OCI-LY7 (cell line): ENCODE results near the gene MGST2. TPM values are rescaled to one million over a fixed set of nuclear protein-coding genes. Genes with fewer than 3 reads are reported as not detected.

ENCODE experiments used
- BruUV-seq: library from RNA; stranded (reverse); fragments of 400-500 nt; replicated peaks from 2 replicates; lab custom pipeline; 2021; lab: Mats Ljungman, UMichigan
- CTCF ChIA-PET: fragments of 300-600 bp; sonication (Branson Sonifier 250); formaldehyde crosslinking; loops from one replicate; lab custom pipeline; 2022; ENCODE audit warnings: antibody characterized with exemption; ENCODE audit not compliant: unreplicated experiment; lab: Charles Lee
- POLR2A ChIA-PET: fragments of 300-600 bp; sonication (Branson Sonifier 250); formaldehyde crosslinking; loops from one replicate; lab custom pipeline; 2022; ENCODE audit warnings: antibody characterized with exemption; lab: Charles Lee
- DNase-seq: peaks from one replicate; pipeline ENCODE4 v3.0.0-alpha.2; 2015; ENCODE audit warnings: low spot score
- H2AFZ ChIP-seq: fragments of 200-600 bp; sonication (generic), shearing (Covaris generic); 2 replicates; pipeline ENCODE4 v1.6.1; 2014; ENCODE audit warnings: mild to moderate bottlenecking, antibody characterized with exemption, low read length, moderate library complexity
- H3K27ac ChIP-seq: fragments of 200-600 bp; sonication (generic); 2 replicates; pipeline ENCODE4 v1.5.1; 2014; ENCODE audit warnings: mixed run types, low read depth, mild to moderate bottlenecking, moderate library complexity, low read length, inconsistent platforms; ENCODE audit not compliant: poor library complexity, severe bottlenecking
- H3K36me3 ChIP-seq: fragments of 200-600 bp; sonication (generic); 2 replicates; pipeline ENCODE4 v1.6.1; 2014; ENCODE audit warnings: mild to moderate bottlenecking, antibody characterized with exemption, low read length, moderate library complexity, mixed read lengths; ENCODE audit not compliant: insufficient read depth
- H3K4me1 ChIP-seq: fragments of 200-600 bp; sonication (generic); 2 replicates; pipeline ENCODE4 v1.5.1; 2014; ENCODE audit warnings: mild to moderate bottlenecking, low read length; ENCODE audit not compliant: insufficient read depth, poor library complexity, severe bottlenecking
- H3K4me2 ChIP-seq: fragments of 200-600 bp; sonication (generic); 2 replicates; pipeline ENCODE4 v1.6.1; 2014; ENCODE audit warnings: mild to moderate bottlenecking, low read length
- H3K4me3 ChIP-seq: fragments of 200-600 bp; sonication (generic); 2 replicates; pipeline ENCODE4 v1.5.1; 2014; ENCODE audit warnings: mild to moderate bottlenecking, low read depth, low read length; ENCODE audit not compliant: poor library complexity, severe bottlenecking
- H3K79me2 ChIP-seq: fragments of 200-600 bp; sonication (generic); 2 replicates; pipeline ENCODE4 v1.6.1; 2016; ENCODE audit warnings: low read depth, mild to moderate bottlenecking, low read length, moderate library complexity, mixed read lengths; ENCODE audit not compliant: insufficient read depth
- H3K9me2 ChIP-seq: fragments of 200-600 bp; sonication (generic); 2 replicates; pipeline ENCODE4 v1.6.1; 2016; ENCODE audit warnings: mild to moderate bottlenecking, low read length, mixed read lengths; ENCODE audit not compliant: insufficient read depth
- H3K9me3 ChIP-seq: fragments of 200-600 bp; sonication (generic); 2 replicates; pipeline ENCODE4 v1.6.1; 2014; ENCODE audit warnings: mild to moderate bottlenecking, mixed run types, low read length, mixed read lengths
- H4K20me1 ChIP-seq: fragments of 200-600 bp; sonication (generic); 2 replicates; pipeline ENCODE4 v1.6.1; 2014; ENCODE audit warnings: mild to moderate bottlenecking, antibody characterized with exemption, low read length, moderate library complexity, mixed read lengths; ENCODE audit not compliant: insufficient read depth
- EZH2phosphoT487 ChIP-seq: fragments of 200-600 bp; sonication (generic); IDR thresholded peaks from 2 replicates; pipeline ENCODE4 v1.6.1; 2018; ENCODE audit warnings: low read depth, borderline replicate concordance, mild to moderate bottlenecking, mixed run types, antibody characterized with exemption, low read length, moderate library complexity, mixed read lengths
- intact Hi-C: fragments of 100-400 bp; cut with micrococcal nuclease; formaldehyde crosslinking; loops from one replicate; pipeline ENCODE4 v1.10.0; 2022; ENCODE audit not compliant: unreplicated experiment
- total RNA-seq, 2 experiments: library from RNA; depleted of rRNA in 1 of 2; stranded (reverse); fragments of >200 nt in 1 of 2; shearing (Covaris generic) in 1 of 2; gene quantifications; 2 replicates each; pipeline ENCODE4 v1.2.3, GENCODE V29; 2014 to 2022
- TF ChIP-seq, protein P1 (sequence below): fragments of 200-600 bp; sonication (generic); conservative IDR thresholded peaks from 2 replicates; pipeline ENCODE4 v1.5.1; 2014; ENCODE audit warnings: mild to moderate bottlenecking, antibody characterized with exemption, low read length, moderate library complexity, mixed read lengths

MGST2 gene
- total RNA-seq, 2 experiments from 2014 or later: 4.7 to 11.7 TPM

DNA sequence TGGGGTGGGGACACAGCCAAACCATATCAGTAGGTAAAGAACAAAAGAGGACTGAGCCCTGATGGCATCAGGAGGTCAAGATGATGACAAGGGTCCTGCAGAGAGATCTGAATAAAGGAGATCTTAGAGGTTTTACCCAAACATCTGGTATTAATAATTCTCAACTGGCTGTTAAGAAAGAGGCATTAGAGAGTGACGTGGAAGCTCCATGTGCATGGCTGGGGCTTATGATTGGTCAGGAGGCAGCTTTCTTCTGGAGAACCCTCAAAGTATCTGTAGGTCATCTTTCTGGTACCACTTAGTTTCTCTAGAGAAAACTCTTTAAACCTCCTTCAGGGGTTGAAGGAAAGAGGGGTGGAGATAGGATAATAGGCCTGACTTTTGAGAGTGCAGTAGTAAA is 18.7 kb downstream of the MGST2 start:
- ChIA-PET CTCF (no interaction called here), POLR2A (interaction anchor here (1.0 kb wide), 1 partner anchor 45 kb away, joined by 3 read pairs; no protein-coding TSS in a partner anchor)
- no peaks in the 10 kb centered on the region for H3K79me2 ChIP-seq
- BruUV-seq: no TSS peak
- H4K20me1 ChIP-seq: no peaks in the 10 kb centered on the region
- H3K4me3 ChIP-seq: no peak overlapping the region
- no peak overlapping the region for H3K4me2 ChIP-seq
- H3K9me3 ChIP-seq: no peaks in the 10 kb centered on the region
- H3K9me2 ChIP-seq: no peaks in the 10 kb centered on the region
- DNase-seq: no peak
- TF ChIP-seq, protein P1, sequence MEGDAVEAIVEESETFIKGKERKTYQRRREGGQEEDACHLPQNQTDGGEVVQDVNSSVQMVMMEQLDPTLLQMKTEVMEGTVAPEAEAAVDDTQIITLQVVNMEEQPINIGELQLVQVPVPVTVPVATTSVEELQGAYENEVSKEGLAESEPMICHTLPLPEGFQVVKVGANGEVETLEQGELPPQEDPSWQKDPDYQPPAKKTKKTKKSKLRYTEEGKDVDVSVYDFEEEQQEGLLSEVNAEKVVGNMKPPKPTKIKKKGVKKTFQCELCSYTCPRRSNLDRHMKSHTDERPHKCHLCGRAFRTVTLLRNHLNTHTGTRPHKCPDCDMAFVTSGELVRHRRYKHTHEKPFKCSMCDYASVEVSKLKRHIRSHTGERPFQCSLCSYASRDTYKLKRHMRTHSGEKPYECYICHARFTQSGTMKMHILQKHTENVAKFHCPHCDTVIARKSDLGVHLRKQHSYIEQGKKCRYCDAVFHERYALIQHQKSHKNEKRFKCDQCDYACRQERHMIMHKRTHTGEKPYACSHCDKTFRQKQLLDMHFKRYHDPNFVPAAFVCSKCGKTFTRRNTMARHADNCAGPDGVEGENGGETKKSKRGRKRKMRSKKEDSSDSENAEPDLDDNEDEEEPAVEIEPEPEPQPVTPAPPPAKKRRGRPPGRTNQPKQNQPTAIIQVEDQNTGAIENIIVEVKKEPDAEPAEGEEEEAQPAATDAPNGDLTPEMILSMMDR: no peak
- TF ChIP-seq EZH2phosphoT487: no peak
- no peak overlapping the region for H2AFZ ChIP-seq
- H3K4me1 ChIP-seq: no peaks in the 10 kb centered on the region
- no peak overlapping the region for H3K27ac ChIP-seq
- intact Hi-C loops: no loop called here
- H3K36me3 ChIP-seq: no peaks in the 10 kb centered on the region; the same call in 1 of the 2 replicates

- intact Hi-C loops: no loop called here
These were observed 19.6 kb downstream of the MGST2 start for GRCh38 chr4:139685180-139685579.

DNA sequence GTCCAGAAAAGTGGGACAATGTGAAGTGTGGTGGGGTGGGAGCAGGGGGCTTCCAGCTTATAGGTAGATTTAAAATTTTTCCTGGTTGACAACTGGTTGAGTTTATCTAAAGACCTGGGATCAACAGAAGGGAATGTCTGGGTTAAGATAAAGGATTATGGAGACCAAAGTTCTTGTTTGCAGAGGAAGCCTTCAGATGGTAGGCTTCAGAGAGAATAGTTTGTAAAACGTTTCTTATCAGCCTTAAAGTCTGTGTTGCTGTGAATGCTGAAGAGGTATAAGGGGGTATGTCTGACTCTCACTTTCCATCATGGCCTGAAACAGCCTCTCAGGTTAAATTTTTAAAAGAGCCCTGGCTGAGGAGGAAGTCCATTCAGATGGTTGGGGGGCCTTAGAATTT is 20.5 kb downstream of the MGST2 start:
- H3K9me3 ChIP-seq: no peaks in the 10 kb centered on the region
- TF ChIP-seq, protein P1: no peak
- TF ChIP-seq EZH2phosphoT487: no peak
- H3K27ac ChIP-seq: no peak overlapping the region
- H3K4me2 ChIP-seq: no peak overlapping the region
- H3K36me3 ChIP-seq: no peaks in the 10 kb centered on the region
- H4K20me1 ChIP-seq: no peaks in the 10 kb centered on the region
- H3K79me2 ChIP-seq: no peaks in the 10 kb centered on the region
- H3K9me2 ChIP-seq: no peaks in the 10 kb centered on the region
- H3K4me1 ChIP-seq: no peaks in the 10 kb centered on the region
- CTCF ChIA-PET: no interaction called here
- no peak overlapping the region for H3K4me3 ChIP-seq
- intact Hi-C loops: no loop called here
- H2AFZ ChIP-seq: no peak overlapping the region
- DNase-seq: no peak
- BruUV-seq: no TSS peak
- POLR2A ChIA-PET: interaction anchor here (0.6 kb wide), 1 partner anchor 12 kb away, joined by 4 read pairs; no protein-coding TSS in a partner anchor

More at GRCh38 chr4:139685180-139685579, 19.6 kb downstream of the MGST2 start:
- Histone ChIP-seq H3K4me2 (no peak overlapping the region), H3K4me3 (no peak overlapping the region), H3K27ac (no peak overlapping the region), H3K36me3 (no peaks in the 10 kb centered on the region), H3K9me3 (no peaks in the 10 kb centered on the region), H2AFZ (no peak overlapping the region), H3K9me2 (no peaks in the 10 kb centered on the region), H3K79me2 (no peaks in the 10 kb centered on the region), H4K20me1 (no peaks in the 10 kb centered on the region), H3K4me1 (no peaks in the 10 kb centered on the region)
- ChIA-PET CTCF (no interaction called here), POLR2A (no interaction called here)
- no peak for DNase-seq
- no TSS peak for BruUV-seq
- TF ChIP-seq, protein P1: no peak
- TF ChIP-seq EZH2phosphoT487: no peak
